HG02588 (cell line): Measurements from ENCODE around the gene DEFB131A.
"Not testable (repeated sequence)": the region's sequence is repeated elsewhere in the genome, so short reads cannot be mapped to it uniquely, and the experiment has no call there.

Experiments used
- ATAC-seq: cut with Tn5 transposase; IDR thresholded peaks from one replicate; pipeline ENCODE4 v1.9.1; 2021; ENCODE audit warnings: mild to moderate bottlenecking, moderate library complexity; ENCODE audit not compliant: unreplicated experiment

DEFB131A gene

GRCh38 chr4:9494256-9495035, 50.2 kb downstream of the DEFB131A start:
- not testable (repeated sequence) for ATAC-seq

GRCh38 chr4:9495443-9495842, 51.2 kb downstream of the DEFB131A start:
- ATAC-seq, result not testable (repeated sequence)

GRCh38 chr4:9497575-9498467, 53.6 kb downstream of the DEFB131A start:
- ATAC-seq, result not testable (repeated sequence)

DNA sequence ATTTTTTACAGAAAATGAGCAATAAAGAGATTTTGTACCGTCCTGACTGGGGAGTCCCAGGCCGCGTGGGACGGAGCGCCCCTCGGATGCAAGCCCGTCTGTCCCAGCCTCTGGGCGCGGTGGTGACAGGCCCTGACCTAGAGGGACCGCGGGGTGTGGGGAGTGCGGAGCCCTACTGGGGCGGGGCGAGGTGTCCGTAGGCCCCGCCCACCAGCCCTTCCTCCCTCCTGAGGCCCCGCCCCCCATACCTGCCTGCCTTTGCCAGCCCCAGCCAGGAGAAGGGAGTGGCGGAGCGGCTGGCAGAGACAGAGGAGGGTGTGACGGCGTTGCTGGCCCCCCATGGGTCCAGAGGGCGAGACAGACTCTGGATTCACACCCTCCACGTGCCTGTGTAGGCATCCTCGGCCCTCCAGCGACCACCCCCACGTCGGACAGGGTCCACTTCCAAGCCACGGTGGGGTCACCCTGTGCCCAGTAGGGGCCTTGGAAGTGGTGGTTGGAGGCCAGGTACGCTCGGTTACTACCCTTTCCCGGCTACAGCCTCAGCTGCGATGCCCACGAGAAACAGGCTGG, 54.3 kb downstream of the DEFB131A start:
- not testable (repeated sequence) for ATAC-seq

- not testable (repeated sequence) for ATAC-seq
These were observed 55.8 kb downstream of the DEFB131A start for GRCh38 chr4:9499974-9500487.
